RWPE1 (cell line): Measurements from ENCODE around the gene POC5.

Experiments
- CTCF ChIA-PET: fragments of 350-600 bp; sonication (Branson Sonifier 250); formaldehyde crosslinking; extraction: SDS; loops from one replicate; lab custom pipeline; 2021; lab: Yijun Ruan, JAX
- POLR2A ChIA-PET: fragments of 400-600 bp; formaldehyde crosslinking; extraction: SDS; loops from one replicate; lab custom pipeline; 2020; ENCODE audit warnings: antibody characterized with exemption; ENCODE audit not compliant: low non-redundant PET; lab: Yijun Ruan, JAX
- DNase-seq: peaks from one replicate; pipeline ENCODE4 v3.0.0; 2012; ENCODE audit warnings: low spot score
- H3K27ac ChIP-seq: fragments of 450-650 bp; 2 replicates; pipeline ENCODE4 v1.5.1; 2017
- CTCF ChIP-seq: fragments of 450-650 bp; conservative IDR thresholded peaks from 2 replicates; pipeline ENCODE4 v1.5.1; 2017; ENCODE audit warnings: low read depth, mild to moderate bottlenecking

Gene POC5

GRCh38 chr5:75659791-75660450 lies 57.3 kb downstream of the POC5 start:
- ChIA-PET POLR2A (no interaction called here), CTCF (interaction anchor here (0.6 kb wide), 2 partner anchors 18 to 1868 kb away, joined by 3 read pairs; no protein-coding TSS in a partner anchor)
- no peak for TF ChIP-seq CTCF
- no peak for DNase-seq
- no peak overlapping the region for H3K27ac ChIP-seq

DNA sequence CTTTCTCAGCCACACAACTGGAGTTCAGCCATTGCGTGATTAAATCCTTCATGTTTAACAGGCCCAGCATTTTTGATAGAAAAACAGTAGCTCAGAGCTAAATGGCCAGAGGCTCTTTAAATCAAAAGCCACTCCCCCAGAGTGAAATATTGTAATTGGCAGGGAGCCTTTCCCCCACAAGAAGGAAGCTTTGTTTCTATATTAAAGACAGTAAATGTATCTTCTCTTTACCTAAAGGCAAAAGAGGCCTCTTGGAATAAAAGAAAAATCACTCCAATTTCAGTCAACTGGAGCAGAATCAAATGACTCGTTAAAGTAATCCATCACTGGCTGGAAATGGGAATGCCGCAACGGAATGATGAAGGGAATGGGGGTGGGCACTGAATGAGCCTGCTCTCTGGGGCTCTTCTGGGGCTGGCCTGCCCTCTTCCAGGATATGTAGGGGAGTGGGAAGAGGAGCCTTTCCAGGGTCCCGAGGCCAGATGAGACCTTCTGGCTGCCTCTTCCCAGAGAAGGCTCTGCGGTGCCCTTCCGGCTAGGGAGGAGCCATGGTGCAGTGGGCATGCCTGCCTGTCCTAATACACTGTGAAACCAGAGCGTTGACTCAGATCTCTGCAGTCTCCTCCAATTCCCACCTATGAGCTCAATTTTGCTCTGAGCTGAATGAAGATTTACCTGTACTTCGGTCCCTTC lies 60.8 kb downstream of the POC5 start:
- peak overlapping the region; percentile 66 for H3K27ac ChIP-seq
- ChIA-PET POLR2A (no interaction called here), CTCF (interaction anchor here (0.7 kb wide), 1 partner anchor 34 kb away, joined by 3 read pairs; no protein-coding TSS in a partner anchor)
- DNase-seq: peak; percentile 48
- no peak for TF ChIP-seq CTCF

DNA sequence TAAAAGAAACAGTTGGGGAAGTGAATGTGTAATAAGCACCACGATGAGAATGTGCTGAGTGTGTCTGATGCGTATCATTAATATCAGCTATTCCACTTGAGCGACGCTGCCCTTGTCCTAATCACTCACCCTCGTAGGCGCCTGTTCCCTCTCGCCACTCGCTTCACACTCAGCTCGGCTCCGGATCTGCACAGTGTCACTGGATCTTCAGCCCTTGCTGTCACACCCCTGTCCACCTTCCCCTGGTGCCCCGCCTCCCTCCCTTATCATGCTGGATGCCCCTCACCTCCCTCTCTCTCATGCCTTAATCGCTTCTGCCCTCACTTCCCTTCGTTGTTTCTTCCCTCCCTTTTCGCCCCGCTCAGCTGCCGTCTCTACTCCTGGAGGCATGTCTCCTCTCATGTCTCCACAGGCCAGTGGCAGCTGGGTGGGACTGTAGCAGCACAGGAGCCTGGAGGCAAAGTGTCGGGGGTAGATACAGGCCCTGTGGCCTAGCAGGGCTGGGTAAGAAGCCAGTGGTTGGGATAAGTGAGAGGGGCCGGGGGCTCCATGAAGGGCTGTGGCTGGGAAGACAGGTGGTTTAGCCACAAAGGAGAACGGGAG lies 62.4 kb downstream of the POC5 start:
- no peak for TF ChIP-seq CTCF
- no peak overlapping the region for H3K27ac ChIP-seq
- ChIA-PET CTCF (interaction anchor here (1.0 kb wide), 1 partner anchor 190 kb away, joined by 3 read pairs; no protein-coding TSS in a partner anchor), POLR2A (no interaction called here)
- DNase-seq: no peak

DNA sequence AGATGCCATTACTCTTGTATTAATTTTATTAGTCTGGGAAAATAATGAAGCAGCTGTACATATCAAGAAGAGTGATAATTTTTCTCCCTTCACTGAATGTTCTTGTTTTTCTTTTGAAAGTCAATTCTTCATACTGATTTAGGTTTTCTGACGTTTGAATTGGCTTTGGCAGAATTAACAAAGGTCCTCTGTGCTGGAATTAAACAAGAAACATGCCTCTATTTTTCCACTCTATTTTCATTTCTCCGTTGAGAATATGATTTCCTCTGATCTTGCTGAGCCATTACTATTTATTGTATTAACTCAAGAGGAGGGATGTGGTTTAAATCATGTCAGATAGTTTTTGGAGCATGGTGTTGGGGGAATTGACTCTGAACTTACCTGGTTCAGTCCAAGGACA lies 63.7 kb downstream of the POC5 start:
- DNase-seq: no peak
- no peak for TF ChIP-seq CTCF
- ChIA-PET POLR2A (no interaction called here), CTCF (no interaction called here)
- H3K27ac ChIP-seq: no peak overlapping the region

DNA sequence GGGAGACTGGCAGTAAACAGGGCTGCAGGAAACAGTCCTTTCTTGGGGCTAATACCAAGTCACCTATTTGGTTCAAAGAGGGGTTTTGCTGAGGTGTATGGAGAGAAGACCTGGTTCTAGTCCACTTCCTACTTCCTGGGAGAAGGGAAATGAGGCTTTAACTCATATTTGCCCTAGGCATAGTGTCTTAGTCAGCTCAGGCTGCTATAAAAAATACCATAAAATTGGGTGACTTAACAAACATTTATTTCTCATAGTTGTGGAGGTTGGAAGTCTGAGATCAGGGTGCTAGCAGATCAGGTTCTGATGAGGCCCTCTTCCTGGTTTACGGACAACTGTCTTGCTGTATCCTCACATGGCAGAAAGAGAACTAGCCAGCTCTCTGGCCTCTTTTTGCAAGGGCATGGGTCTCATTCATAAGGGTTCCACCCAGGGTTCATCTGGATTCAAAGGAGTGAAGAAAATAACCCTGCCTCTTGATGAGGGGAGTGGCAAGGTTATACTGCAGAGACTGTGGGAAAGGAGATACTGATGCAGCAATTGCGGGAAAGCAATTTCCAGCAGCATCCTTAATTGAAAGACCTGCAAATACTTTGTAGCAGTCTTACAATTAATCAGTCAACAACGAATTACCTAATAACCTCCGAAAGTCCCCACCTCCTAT lies 65.5 kb downstream of the POC5 start:
- CTCF ChIA-PET: interaction anchor here (0.5 kb wide), 1 partner anchor 689 kb away, joined by 3 read pairs; no protein-coding TSS in a partner anchor
- H3K27ac ChIP-seq: no peak overlapping the region
- no peak for DNase-seq
- no peak for TF ChIP-seq CTCF
- POLR2A ChIA-PET: no interaction called here

- CTCF ChIA-PET: interaction anchor here (0.5 to 0.7 kb wide), 3 partner anchors 47 to 456 kb away, joined by 3 to 6 read pairs (median 3); no protein-coding TSS in a partner anchor
Observed at GRCh38 chr5:75648712-75649111, 68.5 kb downstream of the POC5 start.

More at GRCh38 chr5:75648712-75649111, 68.5 kb downstream of the POC5 start:
- no peak for DNase-seq
- no peak overlapping the region for H3K27ac ChIP-seq
- POLR2A ChIA-PET: no interaction called here
- TF ChIP-seq CTCF: no peak
